Measurements from ENCODE around the gene PRDM13.

DNA sequence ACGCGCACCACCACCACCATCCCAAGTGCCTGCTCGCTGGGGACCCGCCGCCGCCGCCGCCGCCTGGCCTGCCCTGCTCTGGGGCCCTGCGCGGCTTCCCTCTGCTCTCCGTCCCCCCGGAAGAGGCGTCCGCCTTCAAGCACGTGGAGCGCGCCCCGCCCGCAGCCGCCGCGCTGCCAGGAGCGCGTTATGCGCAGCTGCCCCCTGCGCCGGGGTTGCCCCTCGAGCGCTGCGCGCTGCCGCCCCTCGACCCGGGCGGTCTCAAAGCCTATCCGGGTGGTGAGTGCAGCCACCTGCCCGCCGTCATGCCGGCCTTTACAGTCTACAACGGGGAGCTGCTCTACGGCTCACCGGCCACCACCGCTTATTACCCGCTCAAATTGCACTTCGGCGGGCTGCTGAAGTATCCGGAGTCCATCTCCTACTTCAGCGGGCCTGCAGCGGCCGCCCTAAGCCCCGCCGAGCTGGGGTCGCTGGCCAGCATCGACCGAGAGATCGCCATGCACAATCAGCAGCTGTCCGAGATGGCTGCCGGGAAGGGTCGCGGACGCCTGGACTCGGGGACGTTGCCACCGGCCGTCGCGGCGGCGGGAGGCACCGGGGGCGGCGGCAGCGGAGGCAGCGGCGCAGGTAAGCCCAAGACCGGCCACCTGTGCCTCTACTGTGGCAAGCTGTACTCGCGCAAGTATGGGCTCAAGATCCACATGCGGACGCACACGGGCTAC is 7.2 kb downstream of the PRDM13 start:
- TF ChIP-seq, protein P1, sequence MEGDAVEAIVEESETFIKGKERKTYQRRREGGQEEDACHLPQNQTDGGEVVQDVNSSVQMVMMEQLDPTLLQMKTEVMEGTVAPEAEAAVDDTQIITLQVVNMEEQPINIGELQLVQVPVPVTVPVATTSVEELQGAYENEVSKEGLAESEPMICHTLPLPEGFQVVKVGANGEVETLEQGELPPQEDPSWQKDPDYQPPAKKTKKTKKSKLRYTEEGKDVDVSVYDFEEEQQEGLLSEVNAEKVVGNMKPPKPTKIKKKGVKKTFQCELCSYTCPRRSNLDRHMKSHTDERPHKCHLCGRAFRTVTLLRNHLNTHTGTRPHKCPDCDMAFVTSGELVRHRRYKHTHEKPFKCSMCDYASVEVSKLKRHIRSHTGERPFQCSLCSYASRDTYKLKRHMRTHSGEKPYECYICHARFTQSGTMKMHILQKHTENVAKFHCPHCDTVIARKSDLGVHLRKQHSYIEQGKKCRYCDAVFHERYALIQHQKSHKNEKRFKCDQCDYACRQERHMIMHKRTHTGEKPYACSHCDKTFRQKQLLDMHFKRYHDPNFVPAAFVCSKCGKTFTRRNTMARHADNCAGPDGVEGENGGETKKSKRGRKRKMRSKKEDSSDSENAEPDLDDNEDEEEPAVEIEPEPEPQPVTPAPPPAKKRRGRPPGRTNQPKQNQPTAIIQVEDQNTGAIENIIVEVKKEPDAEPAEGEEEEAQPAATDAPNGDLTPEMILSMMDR (IDR thresholded peaks at IDR 0.05; ENCODE audit: insufficient read depth, low read length) = no peak
- TF ChIP-seq GABPA (IDR thresholded peaks at IDR 0.05; ENCODE audit: low read depth) (no peak), POLR2AphosphoS5 (IDR thresholded peaks at IDR 0.05; ENCODE audit: low read depth) (no peak)

Measured in HL-60 (cell line).